BLaER1 (cell line): Measurements from ENCODE around the gene ZSCAN9.

Experiments
- H3K27ac ChIP-seq: shearing (Covaris generic); formaldehyde crosslinking; 2 replicates; pipeline ENCODE4 v1.8.1; 2022
- H3K27me3 ChIP-seq: shearing (Covaris generic); formaldehyde crosslinking; 2 replicates; pipeline ENCODE4 v1.8.1; 2022
- H3K36me3 ChIP-seq: shearing (Covaris generic); formaldehyde crosslinking; 2 replicates; pipeline ENCODE4 v1.8.1; 2022
- H3K4me1 ChIP-seq: shearing (Covaris generic); formaldehyde crosslinking; 2 replicates; pipeline ENCODE4 v1.8.1; 2022
- H3K4me2 ChIP-seq: shearing (Covaris generic); formaldehyde crosslinking; 2 replicates; pipeline ENCODE4 v1.8.1; 2022
- H3K4me3 ChIP-seq: shearing (Covaris generic); formaldehyde crosslinking; 2 replicates; pipeline ENCODE4 v1.8.1; 2022
- H3K9ac ChIP-seq: shearing (Covaris generic); formaldehyde crosslinking; 2 replicates; pipeline ENCODE4 v1.8.1; 2022
- H3K9me3 ChIP-seq: shearing (Covaris generic); formaldehyde crosslinking; 2 replicates; pipeline ENCODE4 v1.8.1; 2022
- H4K20me1 ChIP-seq: shearing (Covaris generic); formaldehyde crosslinking; 2 replicates; pipeline ENCODE4 v1.8.1; 2022
- Cebpa-rat ChIP-seq: shearing (Covaris generic); IDR thresholded peaks from 2 replicates; pipeline ENCODE4 v1.8.1; 2022

The ZSCAN9 gene

GRCh38 chr6:28266563-28266961 is 41.5 kb downstream of the ZSCAN9 start:
- Histone ChIP-seq H3K27ac (peak overlapping the region; percentile 78), H3K27me3 (no peaks in the 10 kb centered on the region), H3K4me3 (peak overlapping the region; percentile 82), H4K20me1 (no peaks in the 10 kb centered on the region), H3K4me1 (peaks cover 19% of the 10 kb centered on the region), H3K36me3 (peaks cover 4% of the 10 kb centered on the region), H3K9ac (peak overlapping the region; percentile 85), H3K9me3 (no peaks in the 10 kb centered on the region), H3K4me2 (peak overlapping the region; percentile 76)
- TF ChIP-seq Cebpa-rat, result no peak

- H3K36me3 ChIP-seq, result peaks cover 9% of the 10 kb centered on the region
- H3K4me2 ChIP-seq, result peak within 1 kb of the TSS; percentile 76
- no peaks in the 10 kb centered on the region for H3K27me3 ChIP-seq
- peaks cover 19% of the 10 kb centered on the region for H3K4me1 ChIP-seq
- H3K27ac ChIP-seq, result peak within 1 kb of the TSS; percentile 78
- no peak for TF ChIP-seq Cebpa-rat
- peak within 1 kb of the TSS; percentile 85 for H3K9ac ChIP-seq
- no peaks in the 10 kb centered on the region for H3K9me3 ChIP-seq
- peak within 1 kb of the TSS; percentile 82 for H3K4me3 ChIP-seq
- no peaks in the 10 kb centered on the region for H4K20me1 ChIP-seq
Observed at GRCh38 chr6:28266962-28267694, 42.1 kb downstream of the ZSCAN9 start, which contains the start of gene ZSCAN26. TSS of gene ZSCAN26 (plus strand) at chr6:28267143. CDS start at chr6:28271920, 4,777 bp downstream.

- Histone ChIP-seq H3K9ac (peak overlapping the region; percentile 85), H3K27ac (no peak overlapping the region), H3K4me3 (peak overlapping the region; percentile 82), H3K36me3 (peaks cover 15% of the 10 kb centered on the region), H3K4me2 (peak overlapping the region; percentile 76), H3K9me3 (no peaks in the 10 kb centered on the region), H3K4me1 (peaks cover 19% of the 10 kb centered on the region), H3K27me3 (no peaks in the 10 kb centered on the region), H4K20me1 (no peaks in the 10 kb centered on the region)
- TF ChIP-seq Cebpa-rat, result no peak
Observed at GRCh38 chr6:28267695-28268059, 42.6 kb downstream of the ZSCAN9 start.

- H3K27ac ChIP-seq, result no peak overlapping the region
- H4K20me1 ChIP-seq, result no peaks in the 10 kb centered on the region
- H3K4me3 ChIP-seq, result no peak overlapping the region
- H3K27me3 ChIP-seq, result no peaks in the 10 kb centered on the region
- H3K9ac ChIP-seq, result no peak overlapping the region
- no peaks in the 10 kb centered on the region for H3K9me3 ChIP-seq
- H3K36me3 ChIP-seq, result peaks cover 33% of the 10 kb centered on the region
- peaks cover 19% of the 10 kb centered on the region for H3K4me1 ChIP-seq
- no peak for TF ChIP-seq Cebpa-rat
- H3K4me2 ChIP-seq, result no peak overlapping the region
Observed at GRCh38 chr6:28269492-28269891, 44.4 kb downstream of the ZSCAN9 start.

- H3K4me1 ChIP-seq, result no peaks in the 10 kb centered on the region
- H3K4me3 ChIP-seq, result no peak overlapping the region
- TF ChIP-seq Cebpa-rat, result no peak
- no peak overlapping the region for H3K4me2 ChIP-seq
- H3K9ac ChIP-seq, result no peak overlapping the region
- H3K9me3 ChIP-seq, result no peaks in the 10 kb centered on the region
- peaks cover 2% of the 10 kb centered on the region; the same call in 1 of the 2 replicates for H3K27me3 ChIP-seq
- no peak overlapping the region for H3K27ac ChIP-seq
- H3K36me3 ChIP-seq, result peaks cover 65% of the 10 kb centered on the region
- no peaks in the 10 kb centered on the region for H4K20me1 ChIP-seq
Observed at GRCh38 chr6:28274888-28275287, 49.8 kb downstream of the ZSCAN9 start.

- H3K27ac ChIP-seq, result no peak overlapping the region
- no peaks in the 10 kb centered on the region; the same call in 1 of the 2 replicates for H3K9me3 ChIP-seq
- H3K36me3 ChIP-seq, result peaks cover 50% of the 10 kb centered on the region
- peaks cover 30% of the 10 kb centered on the region for H3K27me3 ChIP-seq
- H3K9ac ChIP-seq, result no peak overlapping the region
- H3K4me2 ChIP-seq, result no peak overlapping the region
- H3K4me1 ChIP-seq, result 0 out of 2 replicates have a peak, but pooled peaks cover 9% of the 10 kb centered on the region
- H3K4me3 ChIP-seq, result no peak overlapping the region
- no peaks in the 10 kb centered on the region for H4K20me1 ChIP-seq
- no peak for TF ChIP-seq Cebpa-rat
Observed at GRCh38 chr6:28277746-28278145, 52.7 kb downstream of the ZSCAN9 start.

GRCh38 chr6:28280595-28281287 is 55.7 kb downstream of the ZSCAN9 start:
- H3K4me2 ChIP-seq, result peak overlapping the region; percentile 83

GRCh38 chr6:28281288-28282064 is 56.4 kb downstream of the ZSCAN9 start, which contains the start of gene PGBD1:
TSS of gene PGBD1 (plus strand) at chr6:28281572. CDS start at chr6:28283814, 2,242 bp downstream.
- H3K27ac ChIP-seq, result peak within 1 kb of the TSS; percentile 16; the same call in 1 of the 2 replicates

More at GRCh38 chr6:28280595-28281287, 55.7 kb downstream of the ZSCAN9 start:
- H3K36me3 ChIP-seq, result peaks cover 40% of the 10 kb centered on the region
- H3K9ac ChIP-seq, result peak overlapping the region; percentile 72
- no peaks in the 10 kb centered on the region for H4K20me1 ChIP-seq
- H3K4me1 ChIP-seq, result 0 out of 2 replicates have a peak, but pooled peaks cover 9% of the 10 kb centered on the region
- H3K27me3 ChIP-seq, result peaks cover 34% of the 10 kb centered on the region
- peaks cover 4% of the 10 kb centered on the region; the same call in 1 of the 2 replicates for H3K9me3 ChIP-seq
- no peak for TF ChIP-seq Cebpa-rat
- peak overlapping the region; percentile 69 for H3K4me3 ChIP-seq
- no peak overlapping the region for H3K27ac ChIP-seq

GRCh38 chr6:28282926-28283325 is 57.9 kb downstream of the ZSCAN9 start:
- Histone ChIP-seq H3K9ac (no peak overlapping the region), H4K20me1 (no peaks in the 10 kb centered on the region), H3K9me3 (peaks cover 4% of the 10 kb centered on the region; the same call in 1 of the 2 replicates), H3K36me3 (peaks cover 28% of the 10 kb centered on the region), H3K27me3 (peaks cover 34% of the 10 kb centered on the region), H3K4me2 (no peak overlapping the region), H3K4me1 (0 out of 2 replicates have a peak, but pooled peaks cover 9% of the 10 kb centered on the region), H3K4me3 (no peak overlapping the region), H3K27ac (no peak overlapping the region)
- TF ChIP-seq Cebpa-rat, result no peak

More at GRCh38 chr6:28281288-28282064, 56.4 kb downstream of the ZSCAN9 start, which contains the start of gene PGBD1:
- H3K9me3 ChIP-seq, result peaks cover 4% of the 10 kb centered on the region; the same call in 1 of the 2 replicates
- H3K4me2 ChIP-seq, result peak within 1 kb of the TSS; percentile 83
- TF ChIP-seq Cebpa-rat, result no peak
- peak within 1 kb of the TSS; percentile 72 for H3K9ac ChIP-seq
- peaks cover 33% of the 10 kb centered on the region for H3K36me3 ChIP-seq
- H3K4me1 ChIP-seq, result 0 out of 2 replicates have a peak, but pooled peaks cover 9% of the 10 kb centered on the region
- H4K20me1 ChIP-seq, result no peaks in the 10 kb centered on the region
- peaks cover 34% of the 10 kb centered on the region for H3K27me3 ChIP-seq
- H3K4me3 ChIP-seq, result peak within 1 kb of the TSS; percentile 69
